Lower leg skin (tissue), 3 donors: ENCODE measurements around the gene SLC2A5.

Source experiments
- CTCF ChIP-seq, 3 donors: fragments of 450-650 bp; IDR thresholded peaks; one replicate each; pipeline ENCODE4 v1.5.1; 2016; ENCODE audit warnings: antibody characterized with exemption in 3 of 3, mild to moderate bottlenecking in 3 of 3, moderate library complexity in 2 of 3
- POLR2A ChIP-seq, 2 donors: fragments of 450-650 bp; IDR thresholded peaks; one replicate each; pipeline ENCODE4 v1.6.1; 2016 to 2017; ENCODE audit warnings: antibody characterized with exemption in 2 of 2, mild to moderate bottlenecking in 1 of 2, moderate library complexity in 1 of 2

GRCh38 chr1:9045861-9046510 is 23.4 kb downstream of the SLC2A5 start:
- TF ChIP-seq CTCF (IDR thresholded peaks at IDR 0.05) (no peak), POLR2A (IDR thresholded peaks at IDR 0.05) (no peak)
